Activated CD8-positive, alpha-beta T cell treated with anti-CD3 and anti-CD28 coated beads, Interleukin-2, amount 10 ng/mL, durations not matched to agents 7 days and 5 days (primary cell): ENCODE data around the gene SOX11. TPM values are rescaled to one million over a fixed set of nuclear protein-coding genes. Genes with fewer than 3 reads are reported as not detected.
A peak's percentile ranks its signal among the peaks of the same experiment; 100 is the strongest.

ENCODE experiments used
- ATAC-seq: fragments of 150-1000 bp; cut with Tn5 transposase; one replicate; pipeline ENCODE4 v1.10.0; 2021; ENCODE audit warnings: moderate library complexity
- CTCF ChIA-PET: fragments of 350-600 bp; sonication (Branson Sonifier 250); formaldehyde crosslinking; loops from one replicate; lab custom pipeline; 2021; ENCODE audit warnings: antibody characterized with exemption; lab: Charles Lee
- POLR2A ChIA-PET: fragments of 350-600 bp; sonication (Branson Sonifier 250); formaldehyde crosslinking; loops from one replicate; lab custom pipeline; 2021; ENCODE audit warnings: antibody characterized with exemption; lab: Charles Lee
- DNase-seq: peaks from one replicate; pipeline ENCODE4 v3.0.0-alpha.2; 2020
- H3K27ac Mint-ChIP-seq: one replicate; pipeline ENCODE4 v1.8.0; 2021; ENCODE audit warnings: mild to moderate bottlenecking, mixed read lengths
- H3K27me3 Mint-ChIP-seq: one replicate; pipeline ENCODE4 v1.8.0; 2021; ENCODE audit warnings: low read depth, mixed read lengths
- H3K36me3 Mint-ChIP-seq: one replicate; pipeline ENCODE4 v1.8.0; 2021; ENCODE audit warnings: low read depth, mixed read lengths
- H3K4me1 Mint-ChIP-seq: one replicate; pipeline ENCODE4 v1.8.0; 2021; ENCODE audit warnings: low read depth, mixed read lengths
- H3K4me3 Mint-ChIP-seq: one replicate; pipeline ENCODE4 v1.8.0; 2021; ENCODE audit warnings: mild to moderate bottlenecking, mixed read lengths
- H3K9me3 Mint-ChIP-seq: one replicate; pipeline ENCODE4 v1.8.0; 2022; ENCODE audit warnings: mixed read lengths; ENCODE audit not compliant: insufficient read depth
- total RNA-seq, 2 experiments: library from RNA; stranded (reverse); gene quantifications; one replicate each; pipeline ENCODE4 v1.2.3, GENCODE V29; 2021

SOX11 gene
- total RNA-seq, 2 experiments from 2014 or later: not detected

- ChIA-PET POLR2A (no interaction called here), CTCF (no interaction called here)
- Mint-ChIP-seq H3K4me3 (no peak overlapping the region), H3K27ac (no peak overlapping the region), H3K4me1 (no peaks in the 10 kb centered on the region), H3K27me3 (peaks cover 11% of the 10 kb centered on the region), H3K9me3 (no peaks in the 10 kb centered on the region), H3K36me3 (no peaks in the 10 kb centered on the region)
- ATAC-seq: no peak
- no peak for DNase-seq
Observed at GRCh38 chr2:5673145-5674025, 18.8 kb upstream of the SOX11 start.

DNA sequence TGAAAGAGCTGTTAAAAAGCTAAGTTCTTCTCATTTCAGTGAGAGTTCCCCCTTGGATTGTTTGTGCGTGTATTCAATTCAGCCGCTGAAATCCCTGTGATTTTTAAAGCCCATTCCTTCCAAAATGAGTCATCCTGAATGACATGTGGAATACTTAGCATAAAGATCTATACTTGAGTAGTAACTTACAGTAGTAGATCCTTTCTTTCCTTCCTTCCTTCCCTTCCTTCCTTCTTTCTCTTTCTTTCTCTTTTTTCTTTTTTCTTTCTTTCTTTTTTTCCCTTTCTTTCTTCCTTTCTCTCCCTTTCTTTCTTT is 18.2 kb upstream of the SOX11 start:
- no peak for ATAC-seq
- POLR2A ChIA-PET: no interaction called here
- DNase-seq: no peak
- Mint-ChIP-seq H3K36me3 (no peaks in the 10 kb centered on the region), H3K4me1 (no peaks in the 10 kb centered on the region), H3K27me3 (peaks cover 11% of the 10 kb centered on the region), H3K9me3 (no peaks in the 10 kb centered on the region), H3K27ac (no peak overlapping the region), H3K4me3 (no peak overlapping the region)
- CTCF ChIA-PET: interaction anchor here (0.6 kb wide), 1 partner anchor 1267 kb away, joined by 3 read pairs; no protein-coding TSS in a partner anchor

DNA sequence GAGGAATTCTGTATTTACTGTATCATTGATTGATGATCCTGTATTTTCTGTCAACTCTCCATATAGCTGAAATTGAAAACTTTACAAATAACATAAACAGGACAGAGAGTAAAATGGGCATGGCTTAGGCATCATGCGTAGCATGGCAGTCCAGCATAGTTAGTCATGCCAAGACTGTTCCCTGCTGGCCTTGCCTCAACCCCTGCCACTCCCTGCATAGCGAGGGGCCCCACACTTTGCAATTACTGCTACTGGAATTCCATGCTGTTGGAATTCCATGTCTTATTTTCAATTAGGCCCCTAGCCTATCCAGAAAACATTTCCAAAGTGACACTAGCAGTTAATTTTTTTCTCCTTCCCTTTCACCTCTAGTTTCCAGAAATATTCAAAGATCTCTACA is 15.1 kb upstream of the SOX11 start:
- peaks cover 11% of the 10 kb centered on the region for H3K27me3 Mint-ChIP-seq
- no peaks in the 10 kb centered on the region for H3K36me3 Mint-ChIP-seq

GRCh38 chr2:5683471-5683870 is 8.7 kb upstream of the SOX11 start:
- no peaks in the 10 kb centered on the region for H3K9me3 Mint-ChIP-seq
- DNase-seq (no peak), ATAC-seq (no peak)
- H3K4me1 Mint-ChIP-seq: no peaks in the 10 kb centered on the region
- no peaks in the 10 kb centered on the region for H3K36me3 Mint-ChIP-seq
- H3K4me3 Mint-ChIP-seq: no peak overlapping the region
- CTCF ChIA-PET: no interaction called here
- POLR2A ChIA-PET: no interaction called here
- no peaks in the 10 kb centered on the region for H3K27me3 Mint-ChIP-seq
- no peak overlapping the region for H3K27ac Mint-ChIP-seq

More for the DNA sequence above, 15.1 kb upstream of the SOX11 start:
- no peaks in the 10 kb centered on the region for H3K4me1 Mint-ChIP-seq
- ChIA-PET POLR2A (no interaction called here), CTCF (no interaction called here)
- H3K27ac Mint-ChIP-seq: no peak overlapping the region
- no peak for DNase-seq
- no peaks in the 10 kb centered on the region for H3K9me3 Mint-ChIP-seq
- ATAC-seq: no peak
- H3K4me3 Mint-ChIP-seq: no peak overlapping the region

DNA sequence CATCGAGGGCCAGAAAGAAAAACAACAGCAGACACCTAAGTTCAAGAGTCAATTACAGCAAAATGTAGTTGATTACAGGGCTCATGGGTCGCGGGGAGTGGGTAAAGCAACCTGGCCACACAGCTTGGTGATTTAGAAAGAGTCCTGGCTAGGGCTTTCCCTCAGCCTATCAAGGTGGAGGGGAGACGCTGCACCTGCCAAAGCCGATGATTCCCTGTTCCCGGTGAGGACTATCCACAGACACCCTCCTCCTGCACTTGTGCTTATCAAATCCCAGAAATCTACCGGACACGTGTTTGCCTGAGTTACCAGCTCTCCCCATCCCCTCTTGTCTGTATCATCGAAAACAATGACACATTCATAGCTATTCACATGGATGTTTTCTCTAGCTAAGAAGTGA is 7.0 kb upstream of the SOX11 start:
- ChIA-PET POLR2A (no interaction called here), CTCF (no interaction called here)
- Mint-ChIP-seq H3K9me3 (no peaks in the 10 kb centered on the region), H3K4me1 (no peaks in the 10 kb centered on the region), H3K4me3 (no peak overlapping the region), H3K36me3 (no peaks in the 10 kb centered on the region), H3K27ac (no peak overlapping the region), H3K27me3 (peaks cover 8% of the 10 kb centered on the region)
- DNase-seq (no peak), ATAC-seq (no peak)

DNA sequence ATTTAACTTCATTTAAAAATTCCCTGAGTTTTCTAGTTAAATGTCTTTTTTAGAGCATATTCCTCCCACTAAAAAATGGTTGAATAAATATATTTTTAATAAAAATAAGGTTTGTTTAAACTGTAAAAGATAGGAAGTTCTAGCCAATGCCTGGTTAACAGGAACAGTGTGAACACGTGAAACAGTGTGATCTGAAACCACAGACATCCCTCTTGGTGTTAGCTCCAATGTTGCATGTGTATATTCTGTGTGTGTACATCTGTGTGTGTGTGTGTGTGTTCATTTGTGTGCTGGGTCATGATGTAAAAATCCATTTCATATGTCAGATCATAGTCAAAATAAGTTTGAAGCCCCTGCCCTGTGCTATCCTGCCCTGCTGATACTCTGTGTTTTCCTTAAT is 6.1 kb upstream of the SOX11 start:
- DNase-seq: no peak
- no peak overlapping the region for H3K27ac Mint-ChIP-seq
- H3K4me3 Mint-ChIP-seq: no peak overlapping the region
- ChIA-PET POLR2A (no interaction called here), CTCF (no interaction called here)
- peaks cover 17% of the 10 kb centered on the region for H3K27me3 Mint-ChIP-seq
- peaks cover 3% of the 10 kb centered on the region for H3K36me3 Mint-ChIP-seq
- no peaks in the 10 kb centered on the region for H3K4me1 Mint-ChIP-seq
- no peaks in the 10 kb centered on the region for H3K9me3 Mint-ChIP-seq
- no peak for ATAC-seq

GRCh38 chr2:5686536-5686935 is 5.6 kb upstream of the SOX11 start:
- Mint-ChIP-seq H3K36me3 (peaks cover 3% of the 10 kb centered on the region), H3K4me1 (no peaks in the 10 kb centered on the region), H3K27me3 (peaks cover 20% of the 10 kb centered on the region), H3K4me3 (no peak overlapping the region), H3K9me3 (no peaks in the 10 kb centered on the region), H3K27ac (no peak overlapping the region)
- ChIA-PET CTCF (no interaction called here), POLR2A (no interaction called here)
- DNase-seq (no peak), ATAC-seq (no peak)

- Mint-ChIP-seq H3K4me3 (no peak overlapping the region), H3K9me3 (peaks cover 6% of the 10 kb centered on the region), H3K27ac (no peak overlapping the region), H3K36me3 (peaks cover 11% of the 10 kb centered on the region), H3K4me1 (peaks cover 5% of the 10 kb centered on the region), H3K27me3 (peaks cover 34% of the 10 kb centered on the region)
- ATAC-seq: no peak
- DNase-seq: no peak
- ChIA-PET CTCF (no interaction called here), POLR2A (no interaction called here)
Observed at GRCh38 chr2:5689750-5690149, 2.4 kb upstream of the SOX11 start.

- no peak for ATAC-seq
- Mint-ChIP-seq H3K27me3 (peaks cover 39% of the 10 kb centered on the region), H3K4me3 (no peak overlapping the region), H3K36me3 (peaks cover 11% of the 10 kb centered on the region), H3K4me1 (peaks cover 5% of the 10 kb centered on the region), H3K27ac (no peak overlapping the region), H3K9me3 (peaks cover 9% of the 10 kb centered on the region)
- no peak for DNase-seq
- ChIA-PET POLR2A (no interaction called here), CTCF (no interaction called here)
Observed at GRCh38 chr2:5690286-5690685, 1.9 kb upstream of the SOX11 start.

GRCh38 chr2:5690718-5691220 is 1.4 kb upstream of the SOX11 start:
- Mint-ChIP-seq H3K4me1 (peaks cover 5% of the 10 kb centered on the region), H3K9me3 (peaks cover 11% of the 10 kb centered on the region), H3K27me3 (peaks cover 43% of the 10 kb centered on the region), H3K4me3 (peak overlapping the region; percentile 46), H3K27ac (peak overlapping the region; percentile 52), H3K36me3 (peaks cover 11% of the 10 kb centered on the region)
- ATAC-seq: no peak
- CTCF ChIA-PET: no interaction called here
- no peak for DNase-seq
- POLR2A ChIA-PET: no interaction called here

- POLR2A ChIA-PET: no interaction called here
- Mint-ChIP-seq H3K27ac (peak overlapping the region; percentile 52), H3K4me3 (peak overlapping the region; percentile 46), H3K36me3 (peaks cover 11% of the 10 kb centered on the region), H3K27me3 (peaks cover 49% of the 10 kb centered on the region), H3K4me1 (peaks cover 7% of the 10 kb centered on the region), H3K9me3 (peaks cover 11% of the 10 kb centered on the region)
- DNase-seq: no peak
- CTCF ChIA-PET: no interaction called here
- no peak for ATAC-seq
Observed at GRCh38 chr2:5691221-5691984, 781 bp upstream of the SOX11 start.
